ENCODE results near the gene TPRX1.

DNA sequence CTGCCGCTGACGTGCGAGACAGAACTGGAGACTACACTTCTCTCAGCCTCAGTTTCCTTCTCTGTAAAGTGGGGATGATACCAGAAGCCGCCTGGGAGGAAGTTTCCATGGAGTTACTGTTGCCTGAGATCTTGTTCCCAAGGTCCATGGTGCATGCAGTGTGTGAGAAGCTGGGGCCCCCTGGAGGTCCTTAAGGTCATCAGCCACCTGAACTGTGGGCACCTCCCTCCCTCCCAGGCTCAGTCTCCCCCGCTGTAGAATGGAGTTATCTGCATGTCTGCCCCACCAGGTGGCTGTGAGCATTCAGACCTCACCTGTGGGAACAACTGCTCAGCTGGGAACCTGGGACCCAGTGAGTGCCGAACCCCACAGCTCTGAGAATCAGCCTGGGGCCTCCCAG, 20.0 kb upstream of the TPRX1 start:
- TF ChIP-seq POLR2AphosphoS5 (IDR thresholded peaks at IDR 0.05) (no peak), EP300 (IDR thresholded peaks at IDR 0.05) (no peak), POLR2A (IDR thresholded peaks at IDR 0.05) (no peak)
- TF ChIP-seq, protein P1, sequence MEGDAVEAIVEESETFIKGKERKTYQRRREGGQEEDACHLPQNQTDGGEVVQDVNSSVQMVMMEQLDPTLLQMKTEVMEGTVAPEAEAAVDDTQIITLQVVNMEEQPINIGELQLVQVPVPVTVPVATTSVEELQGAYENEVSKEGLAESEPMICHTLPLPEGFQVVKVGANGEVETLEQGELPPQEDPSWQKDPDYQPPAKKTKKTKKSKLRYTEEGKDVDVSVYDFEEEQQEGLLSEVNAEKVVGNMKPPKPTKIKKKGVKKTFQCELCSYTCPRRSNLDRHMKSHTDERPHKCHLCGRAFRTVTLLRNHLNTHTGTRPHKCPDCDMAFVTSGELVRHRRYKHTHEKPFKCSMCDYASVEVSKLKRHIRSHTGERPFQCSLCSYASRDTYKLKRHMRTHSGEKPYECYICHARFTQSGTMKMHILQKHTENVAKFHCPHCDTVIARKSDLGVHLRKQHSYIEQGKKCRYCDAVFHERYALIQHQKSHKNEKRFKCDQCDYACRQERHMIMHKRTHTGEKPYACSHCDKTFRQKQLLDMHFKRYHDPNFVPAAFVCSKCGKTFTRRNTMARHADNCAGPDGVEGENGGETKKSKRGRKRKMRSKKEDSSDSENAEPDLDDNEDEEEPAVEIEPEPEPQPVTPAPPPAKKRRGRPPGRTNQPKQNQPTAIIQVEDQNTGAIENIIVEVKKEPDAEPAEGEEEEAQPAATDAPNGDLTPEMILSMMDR (IDR thresholded peaks at IDR 0.05): no peak

Measured in stomach (tissue), 4 donors.